ENCODE measurements around the gene SDCBP2. TPM values are rescaled to one million over a fixed set of nuclear protein-coding genes. Genes with fewer than 3 reads are reported as not detected.

SDCBP2 gene
- total RNA-seq, 1 donor from 2014 or later = 1.6 TPM

DNA sequence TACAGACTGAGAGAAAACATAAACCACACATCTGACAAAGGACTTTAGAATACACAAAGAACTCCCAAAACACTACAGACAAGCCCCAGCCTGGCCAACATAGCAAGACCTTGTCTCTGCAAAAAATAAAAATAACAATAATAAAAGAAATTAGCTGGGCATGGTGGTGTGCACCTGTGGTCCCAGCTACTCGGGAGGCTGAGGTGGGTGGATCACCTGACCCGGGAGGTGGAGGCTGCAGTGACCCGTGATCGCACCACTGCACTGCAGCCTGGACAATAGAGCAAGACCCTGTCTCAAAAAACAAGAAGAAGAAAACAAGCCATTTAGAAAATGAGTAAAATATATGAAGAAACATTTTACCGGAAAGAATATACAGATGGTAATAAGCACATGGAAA lies 13.1 kb downstream of the SDCBP2 start:
- Mint-ChIP-seq H3K4me3 (no peak overlapping the region), H3K27ac (no peak overlapping the region), H3K9me3 (no peaks in the 10 kb centered on the region), H3K4me1 (peaks cover 26% of the 10 kb centered on the region), H3K36me3 (no peaks in the 10 kb centered on the region), H3K27me3 (ENCODE audit: insufficient read depth, low read depth) (no peaks in the 10 kb centered on the region)
- Histone ChIP-seq H3K36me3 (no peaks in the 10 kb centered on the region), H3K4me1 (no peaks in the 10 kb centered on the region), H3K9ac (no peak overlapping the region), H3K79me2 (ENCODE audit: low read depth) (no peaks in the 10 kb centered on the region), H3F3A (ENCODE audit: low read depth) (peaks cover 4% of the 10 kb centered on the region), H3K4me2 (no peak overlapping the region), H4K20me1 (ENCODE audit: low read depth) (no peaks in the 10 kb centered on the region), H3K9me3 (ENCODE audit: low read depth) (no peaks in the 10 kb centered on the region), H3K4me3 (no peak overlapping the region), H3K27me3 (peaks cover 33% of the 10 kb centered on the region), H2AFZ (replicated peaks) (no peak overlapping the region), H3K27ac (no peak overlapping the region)
- DNase-seq (ENCODE audit: low spot score) = no peak
- TF ChIP-seq, protein P1, sequence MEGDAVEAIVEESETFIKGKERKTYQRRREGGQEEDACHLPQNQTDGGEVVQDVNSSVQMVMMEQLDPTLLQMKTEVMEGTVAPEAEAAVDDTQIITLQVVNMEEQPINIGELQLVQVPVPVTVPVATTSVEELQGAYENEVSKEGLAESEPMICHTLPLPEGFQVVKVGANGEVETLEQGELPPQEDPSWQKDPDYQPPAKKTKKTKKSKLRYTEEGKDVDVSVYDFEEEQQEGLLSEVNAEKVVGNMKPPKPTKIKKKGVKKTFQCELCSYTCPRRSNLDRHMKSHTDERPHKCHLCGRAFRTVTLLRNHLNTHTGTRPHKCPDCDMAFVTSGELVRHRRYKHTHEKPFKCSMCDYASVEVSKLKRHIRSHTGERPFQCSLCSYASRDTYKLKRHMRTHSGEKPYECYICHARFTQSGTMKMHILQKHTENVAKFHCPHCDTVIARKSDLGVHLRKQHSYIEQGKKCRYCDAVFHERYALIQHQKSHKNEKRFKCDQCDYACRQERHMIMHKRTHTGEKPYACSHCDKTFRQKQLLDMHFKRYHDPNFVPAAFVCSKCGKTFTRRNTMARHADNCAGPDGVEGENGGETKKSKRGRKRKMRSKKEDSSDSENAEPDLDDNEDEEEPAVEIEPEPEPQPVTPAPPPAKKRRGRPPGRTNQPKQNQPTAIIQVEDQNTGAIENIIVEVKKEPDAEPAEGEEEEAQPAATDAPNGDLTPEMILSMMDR (IDR thresholded peaks at IDR 0.05) = no peak
- no peak for TF ChIP-seq EZH2phosphoT487 (IDR thresholded peaks at IDR 0.05)
- no peak for TF ChIP-seq EZH2 (IDR thresholded peaks at IDR 0.05)

- no peak overlapping the region for H3K27ac Mint-ChIP-seq
- no peak overlapping the region for H3K4me3 Mint-ChIP-seq
- Histone ChIP-seq H3K4me3 (peak overlapping the region; percentile 51), H3F3A (ENCODE audit: low read depth) (peaks cover 4% of the 10 kb centered on the region), H2AFZ (replicated peaks) (peak overlapping the region; percentile 95), H3K27me3 (peaks cover 33% of the 10 kb centered on the region), H3K4me2 (peak overlapping the region; percentile 80), H4K20me1 (ENCODE audit: low read depth) (no peaks in the 10 kb centered on the region), H3K9me3 (ENCODE audit: low read depth) (no peaks in the 10 kb centered on the region), H3K9ac (no peak overlapping the region), H3K27ac (no peak overlapping the region), H3K79me2 (ENCODE audit: low read depth) (no peaks in the 10 kb centered on the region), H3K36me3 (no peaks in the 10 kb centered on the region), H3K4me1 (peaks cover 8% of the 10 kb centered on the region)
- peaks cover 31% of the 10 kb centered on the region for H3K4me1 Mint-ChIP-seq
- no peaks in the 10 kb centered on the region for H3K9me3 Mint-ChIP-seq
- no peak for TF ChIP-seq EZH2phosphoT487 (IDR thresholded peaks at IDR 0.05)
- TF ChIP-seq, protein P1 (IDR thresholded peaks at IDR 0.05) = peak; percentile 98
- TF ChIP-seq EZH2 (IDR thresholded peaks at IDR 0.05) = no peak
- DNase-seq (ENCODE audit: low spot score) = peak; percentile 88
- H3K27me3 Mint-ChIP-seq (ENCODE audit: insufficient read depth, low read depth) = no peaks in the 10 kb centered on the region
- H3K36me3 Mint-ChIP-seq = no peaks in the 10 kb centered on the region
Observed at GRCh38 chr20:1313236-1313964, 15.5 kb downstream of the SDCBP2 start.

- Histone ChIP-seq H3K4me1 (peaks cover 8% of the 10 kb centered on the region), H3K36me3 (no peaks in the 10 kb centered on the region), H2AFZ (replicated peaks) (peak overlapping the region; percentile 95), H4K20me1 (ENCODE audit: low read depth) (no peaks in the 10 kb centered on the region), H3K27me3 (peaks cover 28% of the 10 kb centered on the region), H3K79me2 (ENCODE audit: low read depth) (no peaks in the 10 kb centered on the region), H3K9me3 (ENCODE audit: low read depth) (no peaks in the 10 kb centered on the region), H3K9ac (no peak overlapping the region), H3K4me3 (peak overlapping the region; percentile 51), H3K4me2 (peak overlapping the region; percentile 80), H3F3A (ENCODE audit: low read depth) (peaks cover 4% of the 10 kb centered on the region), H3K27ac (no peak overlapping the region)
- H3K4me3 Mint-ChIP-seq = no peak overlapping the region
- peaks cover 27% of the 10 kb centered on the region for H3K4me1 Mint-ChIP-seq
- H3K27me3 Mint-ChIP-seq (ENCODE audit: insufficient read depth, low read depth) = no peaks in the 10 kb centered on the region
- TF ChIP-seq EZH2phosphoT487 (IDR thresholded peaks at IDR 0.05) (no peak), EZH2 (IDR thresholded peaks at IDR 0.05) (no peak)
- TF ChIP-seq, protein P1 (IDR thresholded peaks at IDR 0.05) = no peak
- H3K9me3 Mint-ChIP-seq = no peaks in the 10 kb centered on the region
- H3K36me3 Mint-ChIP-seq = no peaks in the 10 kb centered on the region
- DNase-seq (ENCODE audit: low spot score) = no peak
- no peak overlapping the region for H3K27ac Mint-ChIP-seq
Observed at GRCh38 chr20:1312904-1313235, 16.1 kb downstream of the SDCBP2 start.

All from neural progenitor cell (in vitro differentiated cells).